GM23338 (cell line): ENCODE measurements around the gene NXF1.
"Not testable (repeated sequence)": the region's sequence is repeated elsewhere in the genome, so short reads cannot be mapped to it uniquely, and the experiment has no call there.

ENCODE experiments used
- CTCF ChIP-seq, 2 experiments: fragments of 200-600 bp in 1 of 2; sonication (generic) in 1 of 2; conservative IDR thresholded peaks; 2 replicates each; pipeline versions ENCODE4 v1.5.1 to v1.6.1; 2016 to 2017; ENCODE audit warnings: antibody characterized with exemption in 2 of 2, low read depth in 2 of 2, mild to moderate bottlenecking in 2 of 2, moderate library complexity in 1 of 2
- EZH2 ChIP-seq: fragments of 200-600 bp; sonication (generic); IDR thresholded peaks from one replicate; pipeline ENCODE4 v1.8.0; 2017; ENCODE audit warnings: antibody characterized with exemption, mild to moderate bottlenecking, low read depth; ENCODE audit not compliant: unreplicated experiment
- EZH2phosphoT487 ChIP-seq: fragments of 200-600 bp; sonication (generic); IDR thresholded peaks from one replicate; pipeline ENCODE4 v1.8.1; 2018; ENCODE audit warnings: antibody characterized with exemption; ENCODE audit not compliant: unreplicated experiment
- NANOG ChIP-seq: IDR thresholded peaks from 2 replicates; pipeline ENCODE4 v1.6.1; 2016; ENCODE audit warnings: antibody characterized with exemption, borderline replicate concordance
- STAT1 ChIP-seq: IDR thresholded peaks from one replicate; pipeline ENCODE4 v1.6.1; 2016; ENCODE audit warnings: antibody characterized with exemption; ENCODE audit not compliant: unreplicated experiment
- ZNF331 ChIP-seq: fragments of 250-450 bp; sonication (Bioruptor Pico); IDR thresholded peaks from 2 replicates; pipeline ENCODE4 v1.5.0; 2020; ENCODE audit warnings: low read depth, mild to moderate bottlenecking, moderate library complexity
- TF ChIP-seq, protein P1 (sequence below): IDR thresholded peaks from one replicate; pipeline ENCODE4 v1.6.1; 2018; ENCODE audit warnings: antibody characterized with exemption; ENCODE audit not compliant: unreplicated experiment
- TF ChIP-seq, protein P2 (sequence below): IDR thresholded peaks from 2 replicates; pipeline ENCODE4 v1.6.1; 2016; ENCODE audit warnings: antibody characterized with exemption

- TF ChIP-seq EZH2; CTCF (conservative IDR thresholded peaks at IDR 0.05; ENCODE audit: low read depth in 2 of 2); EZH2phosphoT487; ZNF331 (CRISPR knock-in tag); STAT1; NANOG: not testable (repeated sequence)
- TF ChIP-seq, protein P1, sequence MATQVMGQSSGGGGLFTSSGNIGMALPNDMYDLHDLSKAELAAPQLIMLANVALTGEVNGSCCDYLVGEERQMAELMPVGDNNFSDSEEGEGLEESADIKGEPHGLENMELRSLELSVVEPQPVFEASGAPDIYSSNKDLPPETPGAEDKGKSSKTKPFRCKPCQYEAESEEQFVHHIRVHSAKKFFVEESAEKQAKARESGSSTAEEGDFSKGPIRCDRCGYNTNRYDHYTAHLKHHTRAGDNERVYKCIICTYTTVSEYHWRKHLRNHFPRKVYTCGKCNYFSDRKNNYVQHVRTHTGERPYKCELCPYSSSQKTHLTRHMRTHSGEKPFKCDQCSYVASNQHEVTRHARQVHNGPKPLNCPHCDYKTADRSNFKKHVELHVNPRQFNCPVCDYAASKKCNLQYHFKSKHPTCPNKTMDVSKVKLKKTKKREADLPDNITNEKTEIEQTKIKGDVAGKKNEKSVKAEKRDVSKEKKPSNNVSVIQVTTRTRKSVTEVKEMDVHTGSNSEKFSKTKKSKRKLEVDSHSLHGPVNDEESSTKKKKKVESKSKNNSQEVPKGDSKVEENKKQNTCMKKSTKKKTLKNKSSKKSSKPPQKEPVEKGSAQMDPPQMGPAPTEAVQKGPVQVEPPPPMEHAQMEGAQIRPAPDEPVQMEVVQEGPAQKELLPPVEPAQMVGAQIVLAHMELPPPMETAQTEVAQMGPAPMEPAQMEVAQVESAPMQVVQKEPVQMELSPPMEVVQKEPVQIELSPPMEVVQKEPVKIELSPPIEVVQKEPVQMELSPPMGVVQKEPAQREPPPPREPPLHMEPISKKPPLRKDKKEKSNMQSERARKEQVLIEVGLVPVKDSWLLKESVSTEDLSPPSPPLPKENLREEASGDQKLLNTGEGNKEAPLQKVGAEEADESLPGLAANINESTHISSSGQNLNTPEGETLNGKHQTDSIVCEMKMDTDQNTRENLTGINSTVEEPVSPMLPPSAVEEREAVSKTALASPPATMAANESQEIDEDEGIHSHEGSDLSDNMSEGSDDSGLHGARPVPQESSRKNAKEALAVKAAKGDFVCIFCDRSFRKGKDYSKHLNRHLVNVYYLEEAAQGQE: not testable (repeated sequence)
- TF ChIP-seq, protein P2, sequence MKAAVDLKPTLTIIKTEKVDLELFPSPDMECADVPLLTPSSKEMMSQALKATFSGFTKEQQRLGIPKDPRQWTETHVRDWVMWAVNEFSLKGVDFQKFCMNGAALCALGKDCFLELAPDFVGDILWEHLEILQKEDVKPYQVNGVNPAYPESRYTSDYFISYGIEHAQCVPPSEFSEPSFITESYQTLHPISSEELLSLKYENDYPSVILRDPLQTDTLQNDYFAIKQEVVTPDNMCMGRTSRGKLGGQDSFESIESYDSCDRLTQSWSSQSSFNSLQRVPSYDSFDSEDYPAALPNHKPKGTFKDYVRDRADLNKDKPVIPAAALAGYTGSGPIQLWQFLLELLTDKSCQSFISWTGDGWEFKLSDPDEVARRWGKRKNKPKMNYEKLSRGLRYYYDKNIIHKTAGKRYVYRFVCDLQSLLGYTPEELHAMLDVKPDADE: not testable (repeated sequence)
Measured at GRCh38 chr11:62840721-62841360, 35.6 kb upstream of the NXF1 start.
